ENCODE measurements around the gene CD80. TPM values are rescaled to one million over a fixed set of nuclear protein-coding genes. Genes with fewer than 3 reads are reported as not detected.

CD80 gene
- total and polyA plus RNA-seq, 10 of the 15 experiments (the other 5 are each of a cell fraction or from before 2014, with no cell fraction given), result 41.4 to 137 (median 58.1) TPM

- TF ChIP-seq, protein P1, sequence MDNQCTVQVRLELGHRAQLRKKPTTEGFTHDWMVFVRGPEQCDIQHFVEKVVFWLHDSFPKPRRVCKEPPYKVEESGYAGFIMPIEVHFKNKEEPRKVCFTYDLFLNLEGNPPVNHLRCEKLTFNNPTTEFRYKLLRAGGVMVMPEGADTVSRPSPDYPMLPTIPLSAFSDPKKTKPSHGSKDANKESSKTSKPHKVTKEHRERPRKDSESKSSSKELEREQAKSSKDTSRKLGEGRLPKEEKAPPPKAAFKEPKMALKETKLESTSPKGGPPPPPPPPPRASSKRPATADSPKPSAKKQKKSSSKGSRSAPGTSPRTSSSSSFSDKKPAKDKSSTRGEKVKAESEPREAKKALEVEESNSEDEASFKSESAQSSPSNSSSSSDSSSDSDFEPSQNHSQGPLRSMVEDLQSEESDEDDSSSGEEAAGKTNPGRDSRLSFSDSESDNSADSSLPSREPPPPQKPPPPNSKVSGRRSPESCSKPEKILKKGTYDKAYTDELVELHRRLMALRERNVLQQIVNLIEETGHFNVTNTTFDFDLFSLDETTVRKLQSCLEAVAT (IDR thresholded peaks at IDR 0.05), result peak; percentile 56; the same call in 1 of the 2 replicates
- TF ChIP-seq TCF7 (IDR thresholded peaks at IDR 0.05; ENCODE audit: borderline replicate concordance) (no peak), SMAD1 (IDR thresholded peaks at IDR 0.05; ENCODE audit: low read depth, partially characterized antibody) (peak; percentile 39), SREBF1 (IDR thresholded peaks at IDR 0.05; ENCODE audit: low read length) (no peak), SMAD5 (IDR thresholded peaks at IDR 0.05; ENCODE audit: low read depth) (no peak), ASH2L (IDR thresholded peaks at IDR 0.05; ENCODE audit: borderline replicate concordance, low read depth) (no peak), USF1 (IDR thresholded peaks at IDR 0.05; ENCODE audit: borderline replicate concordance, extremely low read length, insufficient read depth, low read depth, low read length) (no peak), FOXM1 (IDR thresholded peaks at IDR 0.05; ENCODE audit: low read depth, low read length) (no peak), SIN3A (IDR thresholded peaks at IDR 0.05; ENCODE audit: low read depth, low read length) (no peak), GATAD2B (conservative IDR thresholded peaks at IDR 0.05; ENCODE audit: low read depth) (no peak), BACH1 (IDR thresholded peaks at IDR 0.05; ENCODE audit: borderline replicate concordance) (no peak), IKZF2 (IDR thresholded peaks at IDR 0.05) (peak; percentile 37 to 48; a peak in 2 of 4 replicates), KDM1A (IDR thresholded peaks at IDR 0.05; ENCODE audit: borderline replicate concordance) (no peak), CBX3 (IDR thresholded peaks at IDR 0.05; ENCODE audit: borderline replicate concordance, low read depth) (no peak), POLR2AphosphoS5 (IDR thresholded peaks at IDR 0.05; ENCODE audit: low read length) (no peak), TARDBP (IDR thresholded peaks at IDR 0.05; ENCODE audit: borderline replicate concordance) (no peak), CHD4 (IDR thresholded peaks at IDR 0.05) (no peak), HDGF (IDR thresholded peaks at IDR 0.05) (peak; percentile 72; the same call in 1 of the 2 replicates), ZBTB40 (IDR thresholded peaks at IDR 0.05; ENCODE audit: borderline replicate concordance) (no peak), IKZF1 (conservative IDR thresholded peaks at IDR 0.05) (peak; percentile 46; the same call in 1 of the 2 replicates), ZNF622 (IDR thresholded peaks at IDR 0.05) (no peak)
- TF ChIP-seq, protein P2, sequence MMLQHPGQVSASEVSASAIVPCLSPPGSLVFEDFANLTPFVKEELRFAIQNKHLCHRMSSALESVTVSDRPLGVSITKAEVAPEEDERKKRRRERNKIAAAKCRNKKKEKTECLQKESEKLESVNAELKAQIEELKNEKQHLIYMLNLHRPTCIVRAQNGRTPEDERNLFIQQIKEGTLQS (IDR thresholded peaks at IDR 0.05; ENCODE audit: borderline replicate concordance, extremely low read depth, low read depth, low read length), result no peak
- TF ChIP-seq, protein P3, sequence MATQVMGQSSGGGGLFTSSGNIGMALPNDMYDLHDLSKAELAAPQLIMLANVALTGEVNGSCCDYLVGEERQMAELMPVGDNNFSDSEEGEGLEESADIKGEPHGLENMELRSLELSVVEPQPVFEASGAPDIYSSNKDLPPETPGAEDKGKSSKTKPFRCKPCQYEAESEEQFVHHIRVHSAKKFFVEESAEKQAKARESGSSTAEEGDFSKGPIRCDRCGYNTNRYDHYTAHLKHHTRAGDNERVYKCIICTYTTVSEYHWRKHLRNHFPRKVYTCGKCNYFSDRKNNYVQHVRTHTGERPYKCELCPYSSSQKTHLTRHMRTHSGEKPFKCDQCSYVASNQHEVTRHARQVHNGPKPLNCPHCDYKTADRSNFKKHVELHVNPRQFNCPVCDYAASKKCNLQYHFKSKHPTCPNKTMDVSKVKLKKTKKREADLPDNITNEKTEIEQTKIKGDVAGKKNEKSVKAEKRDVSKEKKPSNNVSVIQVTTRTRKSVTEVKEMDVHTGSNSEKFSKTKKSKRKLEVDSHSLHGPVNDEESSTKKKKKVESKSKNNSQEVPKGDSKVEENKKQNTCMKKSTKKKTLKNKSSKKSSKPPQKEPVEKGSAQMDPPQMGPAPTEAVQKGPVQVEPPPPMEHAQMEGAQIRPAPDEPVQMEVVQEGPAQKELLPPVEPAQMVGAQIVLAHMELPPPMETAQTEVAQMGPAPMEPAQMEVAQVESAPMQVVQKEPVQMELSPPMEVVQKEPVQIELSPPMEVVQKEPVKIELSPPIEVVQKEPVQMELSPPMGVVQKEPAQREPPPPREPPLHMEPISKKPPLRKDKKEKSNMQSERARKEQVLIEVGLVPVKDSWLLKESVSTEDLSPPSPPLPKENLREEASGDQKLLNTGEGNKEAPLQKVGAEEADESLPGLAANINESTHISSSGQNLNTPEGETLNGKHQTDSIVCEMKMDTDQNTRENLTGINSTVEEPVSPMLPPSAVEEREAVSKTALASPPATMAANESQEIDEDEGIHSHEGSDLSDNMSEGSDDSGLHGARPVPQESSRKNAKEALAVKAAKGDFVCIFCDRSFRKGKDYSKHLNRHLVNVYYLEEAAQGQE (IDR thresholded peaks at IDR 0.05; ENCODE audit: low read depth, low read length), result no peak
Observed at GRCh38 chr3:119602676-119603075, 43.3 kb upstream of the CD80 start (continued).
